Astrocyte (in vitro differentiated cells and primary cell): ENCODE measurements around the gene CTNNA3.

ENCODE experiments used
- CTCF ChIP-seq: IDR thresholded peaks from 2 replicates; pipeline ENCODE4 v1.5.1; 2011; ENCODE audit warnings: low read depth, mild to moderate bottlenecking, inconsistent platforms, low read length, moderate library complexity; ENCODE audit not compliant: insufficient read depth
- EZH2 ChIP-seq: IDR thresholded peaks from 2 replicates; pipeline ENCODE4 v1.6.1; 2012; ENCODE audit warnings: mild to moderate bottlenecking, low read length, inconsistent platforms; ENCODE audit not compliant: insufficient read depth

DNA sequence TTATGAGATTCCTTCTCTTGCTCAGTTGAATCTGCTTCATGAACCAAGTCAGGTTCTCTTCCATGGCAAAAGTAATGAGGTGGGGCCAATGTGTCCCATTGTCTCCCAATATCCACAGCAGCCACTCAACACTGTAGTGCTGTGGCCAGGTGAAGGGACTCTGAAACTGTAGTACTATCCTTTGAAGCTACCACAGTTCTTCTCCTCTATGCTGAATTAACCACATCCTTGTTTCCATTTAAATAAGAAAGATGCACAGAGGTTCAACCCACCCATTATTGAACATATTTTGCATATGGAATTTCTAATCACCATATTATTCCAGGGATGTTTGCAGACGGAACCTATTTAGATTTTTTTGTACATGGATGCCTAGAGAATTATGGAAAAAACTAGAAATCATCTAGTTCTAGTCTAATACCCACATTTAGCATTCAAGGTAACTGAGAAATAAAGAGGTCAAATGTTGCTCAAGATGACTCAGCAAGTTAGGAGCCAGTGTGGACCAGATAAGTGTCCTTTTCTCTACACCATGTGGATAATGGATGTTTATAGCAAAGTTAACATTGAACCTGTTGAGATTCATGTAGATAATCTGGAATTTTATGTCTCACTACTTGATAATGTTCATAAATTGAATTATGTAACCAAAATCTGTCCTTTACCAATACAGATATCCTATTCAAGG is 705.7 kb downstream of the CTNNA3 start:
- TF ChIP-seq EZH2 (no peak), CTCF (no peak)
